ENCODE results near the gene IGFL4. TPM values are rescaled to one million over a fixed set of nuclear protein-coding genes. Genes with fewer than 3 reads are reported as not detected.

Gene IGFL4
- not detected for polyA plus RNA-seq (2012; ENCODE audit: insufficient read depth, insufficient read length, low read depth)

GRCh38 chr19:46040952-46041500 lies at the start of gene IGFL4:
IGFL4 (minus strand) TSS chr19:46041002; CDS start chr19:46040962, 40 bp downstream.
- no peak for DNase-seq
- no peak for TF ChIP-seq CTCF (IDR thresholded peaks at IDR 0.05; ENCODE audit: low read depth, low read length)
- Histone ChIP-seq H3K4me1 (no peaks in the 10 kb centered on the region), H3K27me3 (peaks cover 61% of the 10 kb centered on the region), H3K4me3 (ENCODE audit: low read depth, low read length) (no peak within 1 kb of the TSS), H3K36me3 (no peaks in the 10 kb centered on the region), H3K9me3 (no peaks in the 10 kb centered on the region)

DNA sequence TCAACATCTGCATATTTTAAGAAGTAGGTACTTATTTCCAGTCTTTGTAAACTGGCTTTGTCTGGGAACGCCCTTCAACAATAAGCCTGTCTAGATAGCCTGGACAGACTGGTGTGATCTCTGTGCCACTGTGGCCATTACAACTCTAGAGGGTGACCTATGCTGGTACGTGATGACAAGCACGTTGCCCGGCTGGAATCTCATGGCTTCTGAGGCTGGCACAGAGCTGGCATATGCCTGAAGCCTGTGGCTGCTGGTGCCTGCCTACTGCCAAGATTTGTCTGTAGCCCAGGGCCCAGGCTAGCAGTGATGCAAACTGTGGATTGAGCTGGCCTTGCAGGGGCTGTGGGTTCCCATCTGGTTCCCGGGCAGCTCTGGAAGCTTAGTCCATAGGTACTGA lies 49.6 kb upstream of the IGFL4 start:
- no peak for TF ChIP-seq CTCF (IDR thresholded peaks at IDR 0.05; ENCODE audit: low read depth, low read length)
- no peaks in the 10 kb centered on the region for H3K36me3 ChIP-seq
- H3K4me3 ChIP-seq (ENCODE audit: low read depth, low read length): no peak overlapping the region
- no peak for DNase-seq
- no peaks in the 10 kb centered on the region; the same call in 1 of the 2 replicates for H3K9me3 ChIP-seq
- peaks cover 28% of the 10 kb centered on the region for H3K27me3 ChIP-seq
- H3K4me1 ChIP-seq: no peaks in the 10 kb centered on the region

GRCh38 chr19:46089432-46089831 lies 48.6 kb upstream of the IGFL4 start:
- Histone ChIP-seq H3K4me3 (ENCODE audit: low read depth, low read length) (no peak overlapping the region), H3K9me3 (no peaks in the 10 kb centered on the region), H3K36me3 (no peaks in the 10 kb centered on the region), H3K27me3 (peaks cover 28% of the 10 kb centered on the region), H3K4me1 (no peaks in the 10 kb centered on the region)
- no peak for DNase-seq
- TF ChIP-seq CTCF (IDR thresholded peaks at IDR 0.05; ENCODE audit: low read depth, low read length): no peak

GRCh38 chr19:46088101-46088500 lies 47.3 kb upstream of the IGFL4 start:
- no peak for DNase-seq
- no peak for TF ChIP-seq CTCF (IDR thresholded peaks at IDR 0.05; ENCODE audit: low read depth, low read length)
- no peaks in the 10 kb centered on the region for H3K9me3 ChIP-seq
- H3K4me3 ChIP-seq (ENCODE audit: low read depth, low read length): no peak overlapping the region
- peaks cover 26% of the 10 kb centered on the region for H3K27me3 ChIP-seq
- no peaks in the 10 kb centered on the region for H3K36me3 ChIP-seq
- H3K4me1 ChIP-seq: no peaks in the 10 kb centered on the region

- Histone ChIP-seq H3K9me3 (no peaks in the 10 kb centered on the region), H3K4me1 (no peaks in the 10 kb centered on the region), H3K4me3 (ENCODE audit: low read depth, low read length) (no peak overlapping the region), H3K27me3 (peaks cover 19% of the 10 kb centered on the region), H3K36me3 (no peaks in the 10 kb centered on the region)
- no peak for DNase-seq
- TF ChIP-seq CTCF (IDR thresholded peaks at IDR 0.05; ENCODE audit: low read depth, low read length): no peak
Observed at GRCh38 chr19:46085888-46086287, 45.1 kb upstream of the IGFL4 start.

DNA sequence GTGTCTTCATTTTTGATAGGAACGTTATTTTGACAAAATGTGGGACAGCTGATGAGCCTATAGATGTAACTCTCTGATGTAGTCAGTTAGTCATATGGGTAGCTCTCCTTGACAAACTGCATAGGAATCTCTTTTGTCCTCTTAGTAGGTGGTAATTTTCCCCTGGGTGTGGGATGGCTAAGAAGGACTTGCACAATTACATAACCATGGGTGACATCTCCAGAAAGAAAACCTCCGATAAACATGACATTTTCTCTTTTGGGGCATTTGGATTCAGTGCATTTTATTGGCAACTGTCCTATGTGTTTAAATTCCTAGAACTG lies 41.9 kb upstream of the IGFL4 start:
- no peak for TF ChIP-seq CTCF (IDR thresholded peaks at IDR 0.05; ENCODE audit: low read depth, low read length)
- H3K4me3 ChIP-seq (ENCODE audit: low read depth, low read length): no peak overlapping the region
- DNase-seq: no peak
- H3K9me3 ChIP-seq: peaks cover 8% of the 10 kb centered on the region
- no peaks in the 10 kb centered on the region; the same call in 1 of the 2 replicates for H3K27me3 ChIP-seq
- no peaks in the 10 kb centered on the region for H3K36me3 ChIP-seq
- H3K4me1 ChIP-seq: no peaks in the 10 kb centered on the region
